Loucy (cell line): ENCODE measurements around the gene PLXNA2.

Experiments used
- H2AFZ ChIP-seq: fragments of 200-600 bp; sonication (generic); 2 replicates; pipeline ENCODE4 v1.6.0; 2016; ENCODE audit warnings: antibody characterized with exemption, mild to moderate bottlenecking, low read length, moderate library complexity
- H3F3A ChIP-seq: fragments of 200-600 bp; 2 replicates; pipeline ENCODE4 v1.6.0; 2016; ENCODE audit warnings: antibody characterized with exemption, low read depth, mild to moderate bottlenecking
- H3K27me3 ChIP-seq: fragments of 200-600 bp; sonication (generic); 2 replicates; pipeline ENCODE4 v1.6.1; 2014; ENCODE audit warnings: low read length, mild to moderate bottlenecking; ENCODE audit not compliant: insufficient read depth, poor library complexity, severe bottlenecking
- H3K36me3 ChIP-seq: fragments of 200-600 bp; sonication (generic); 2 replicates; pipeline ENCODE4 v1.6.1; 2016; ENCODE audit warnings: low read length; ENCODE audit not compliant: insufficient read depth
- H3K4me1 ChIP-seq: fragments of 200-600 bp; sonication (generic); 2 replicates; pipeline ENCODE4 v1.5.1; 2014; ENCODE audit warnings: low read length, mild to moderate bottlenecking; ENCODE audit not compliant: insufficient read depth, poor library complexity, severe bottlenecking
- H3K4me2 ChIP-seq: fragments of 200-600 bp; sonication (generic); 2 replicates; pipeline ENCODE4 v1.6.0; 2014; ENCODE audit warnings: antibody characterized with exemption, low read length, low read depth, mild to moderate bottlenecking; ENCODE audit not compliant: poor library complexity, severe bottlenecking
- H3K4me3 ChIP-seq: fragments of 200-600 bp; sonication (generic); 2 replicates; pipeline ENCODE4 v1.5.1; 2014; ENCODE audit warnings: low read length, mild to moderate bottlenecking, mixed read lengths; ENCODE audit not compliant: poor library complexity, severe bottlenecking
- H3K79me2 ChIP-seq: fragments of 200-600 bp; sonication (generic); 2 replicates; pipeline ENCODE4 v1.6.1; 2014; ENCODE audit warnings: low read length; ENCODE audit not compliant: insufficient read depth
- H3K9ac ChIP-seq: fragments of 200-600 bp; sonication (generic); 2 replicates; pipeline ENCODE4 v1.6.0; 2014; ENCODE audit warnings: mild to moderate bottlenecking, low read depth, low read length, moderate library complexity; ENCODE audit not compliant: poor library complexity, severe bottlenecking
- H3K9me2 ChIP-seq: fragments of 200-600 bp; sonication (generic); replicated peaks from 2 replicates; pipeline ENCODE4 v1.6.1; 2016; ENCODE audit warnings: low read depth, low read length, mixed read lengths
- H3K9me3 ChIP-seq: fragments of 200-600 bp; sonication (generic); 2 replicates; pipeline ENCODE4 v1.6.1; 2014; ENCODE audit warnings: mild to moderate bottlenecking, antibody characterized with exemption, low read length, low read depth; ENCODE audit not compliant: insufficient read depth
- H4K20me1 ChIP-seq: fragments of 200-600 bp; sonication (generic); 2 replicates; pipeline ENCODE4 v1.6.0; 2014; ENCODE audit warnings: antibody characterized with exemption, low read length, mild to moderate bottlenecking; ENCODE audit not compliant: insufficient read depth, poor library complexity, severe bottlenecking
- CTCF ChIP-seq: fragments of 200-600 bp; sonication (generic); conservative IDR thresholded peaks from 2 replicates; pipeline ENCODE4 v1.5.1; 2014; ENCODE audit warnings: mild to moderate bottlenecking, antibody characterized with exemption, low read length
- EZH2phosphoT487 ChIP-seq: fragments of 200-600 bp; IDR thresholded peaks from 2 replicates; pipeline ENCODE4 v1.6.1; 2018; ENCODE audit warnings: antibody characterized with exemption, mild to moderate bottlenecking, moderate library complexity, borderline replicate concordance

The PLXNA2 gene

GRCh38 chr1:208071435-208072031, 172.7 kb downstream of the PLXNA2 start:
- Histone ChIP-seq H3K9me2 (no peaks in the 10 kb centered on the region), H3K4me1 (no peaks in the 10 kb centered on the region), H3K4me3 (no peak overlapping the region), H4K20me1 (no peaks in the 10 kb centered on the region), H3K36me3 (no peaks in the 10 kb centered on the region), H3F3A (no peaks in the 10 kb centered on the region), H3K27me3 (no peaks in the 10 kb centered on the region), H2AFZ (no peak overlapping the region), H3K9me3 (no peaks in the 10 kb centered on the region), H3K4me2 (no peak overlapping the region), H3K79me2 (no peaks in the 10 kb centered on the region), H3K9ac (no peak overlapping the region)
- TF ChIP-seq CTCF (no peak), EZH2phosphoT487 (no peak)

GRCh38 chr1:208069908-208070307, 174.3 kb downstream of the PLXNA2 start:
- no peaks in the 10 kb centered on the region for H3K36me3 ChIP-seq
- H3K4me1 ChIP-seq, result no peaks in the 10 kb centered on the region
- no peaks in the 10 kb centered on the region for H3K9me2 ChIP-seq
- no peaks in the 10 kb centered on the region for H3F3A ChIP-seq
- no peaks in the 10 kb centered on the region for H3K27me3 ChIP-seq
- no peaks in the 10 kb centered on the region for H3K79me2 ChIP-seq
- no peak for TF ChIP-seq EZH2phosphoT487
- no peak for TF ChIP-seq CTCF
- no peak overlapping the region for H2AFZ ChIP-seq
- H3K9ac ChIP-seq, result no peak overlapping the region
- H3K4me3 ChIP-seq, result no peak overlapping the region
- no peaks in the 10 kb centered on the region for H4K20me1 ChIP-seq
- no peaks in the 10 kb centered on the region for H3K9me3 ChIP-seq
- no peak overlapping the region for H3K4me2 ChIP-seq

- no peaks in the 10 kb centered on the region for H3K27me3 ChIP-seq
- H2AFZ ChIP-seq, result no peak overlapping the region
- no peaks in the 10 kb centered on the region for H3K9me3 ChIP-seq
- no peak overlapping the region for H3K4me2 ChIP-seq
- H3K79me2 ChIP-seq, result no peaks in the 10 kb centered on the region
- no peaks in the 10 kb centered on the region for H3K9me2 ChIP-seq
- H3K4me3 ChIP-seq, result no peak overlapping the region
- H3F3A ChIP-seq, result no peaks in the 10 kb centered on the region
- no peak overlapping the region for H3K9ac ChIP-seq
- no peaks in the 10 kb centered on the region for H3K36me3 ChIP-seq
- H4K20me1 ChIP-seq, result no peaks in the 10 kb centered on the region
- no peaks in the 10 kb centered on the region for H3K4me1 ChIP-seq
- TF ChIP-seq CTCF, result no peak
- no peak for TF ChIP-seq EZH2phosphoT487
These were observed 174.9 kb downstream of the PLXNA2 start for GRCh38 chr1:208069317-208069716.
